ENCODE data around the gene NPDC1. TPM values are rescaled to one million over a fixed set of nuclear protein-coding genes. Genes with fewer than 3 reads are reported as not detected.
A peak's percentile ranks its signal among the peaks of the same experiment; 100 is the strongest.

NPDC1 gene
- total and polyA plus RNA-seq, 11 donors: 38.4 to 114 (median 55.1) TPM

GRCh38 chr9:137065336-137065967 lies 19.5 kb upstream of the NPDC1 start:
- WGBS, 4 donors: 94 to 96% (median 95%) methylated on average over 18 to 23 of the region's 23 CpGs
- Histone ChIP-seq H3K27ac (no peak overlapping the region), H3K27me3 (peaks cover 0 to 14% (median 5%) of the 10 kb centered on the region in 9 donors), H3K4me3 (no peak overlapping the region), H3K4me1 (peaks cover 0 to 21% (median 4%) of the 10 kb centered on the region in 12 donors), H3K9me3 (no peaks in the 10 kb centered on the region), H3K36me3 (no peaks in the 10 kb centered on the region)
- ATAC-seq (no peak), DNase-seq (no peak)
- intact Hi-C loops (cut with DNase I): loop anchor here in 4 of 10 donors (2.0 to 10.0 kb wide), 4 partner anchors 17 to 281 kb away; partner anchors contain the start of gene NPDC1 (in 1 of the 4)
- TF ChIP-seq POLR2A (IDR thresholded peaks at IDR 0.05): no peak
- no peak for TF ChIP-seq CTCF (IDR thresholded peaks at IDR 0.05)

DNA sequence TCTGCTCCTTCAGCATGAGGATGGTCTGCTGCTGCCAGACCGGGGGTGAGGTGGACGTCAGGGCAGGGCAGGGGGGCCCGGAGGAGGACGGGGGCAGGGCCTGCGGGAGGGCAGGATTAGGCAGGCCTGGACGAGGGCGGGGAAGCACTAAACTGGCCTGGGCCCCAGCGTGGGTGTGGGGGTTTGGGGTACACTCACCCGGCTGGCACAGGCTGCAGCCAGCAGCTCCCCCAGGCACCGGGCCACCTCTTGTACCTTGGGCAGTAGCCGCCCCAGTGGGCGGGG lies 18.8 kb upstream of the NPDC1 start:
- intact Hi-C loops (cut with DNase I): loop anchor here in 6 of 10 donors (1.0 to 10.0 kb wide), 5 partner anchors 16 to 280 kb away; partner anchors contain the start of gene NPDC1 (in 4 of the 6)
- peaks cover 0 to 15% (median 4%) of the 10 kb centered on the region in 12 donors for H3K4me1 ChIP-seq
- 84 to 93% (median 92%) methylated on average over 8 to 12 of the region's 12 CpGs for WGBS, 4 donors
- no peak overlapping the region for H3K4me3 ChIP-seq
- no peak overlapping the region for H3K27ac ChIP-seq
- DNase-seq (no peak), ATAC-seq (no peak)
- no peaks in the 10 kb centered on the region for H3K9me3 ChIP-seq
- no peak for TF ChIP-seq POLR2A (IDR thresholded peaks at IDR 0.05)
- TF ChIP-seq CTCF (IDR thresholded peaks at IDR 0.05): no peak
- H3K36me3 ChIP-seq: no peaks in the 10 kb centered on the region
- H3K27me3 ChIP-seq: peaks cover 0 to 14% (median 5%) of the 10 kb centered on the region in 9 donors

GRCh38 chr9:137064027-137064879 lies 18.3 kb upstream of the NPDC1 start:
- Histone ChIP-seq H3K4me3 (no peak overlapping the region), H3K27ac (no peak overlapping the region), H3K27me3 (peaks cover 0 to 9% (median 1%) of the 10 kb centered on the region in 9 donors), H3K4me1 (peaks cover 0 to 10% (median 3%) of the 10 kb centered on the region in 12 donors), H3K36me3 (no peaks in the 10 kb centered on the region), H3K9me3 (no peaks in the 10 kb centered on the region)
- TF ChIP-seq POLR2A (IDR thresholded peaks at IDR 0.05) (no peak), CTCF (IDR thresholded peaks at IDR 0.05) (peak; percentile 87 to 99 (median 94))
- 41 to 57% (median 51%) methylated on average over 34 to 55 of the region's 55 CpGs for WGBS, 4 donors
- intact Hi-C loops (cut with DNase I): loop anchor here in 6 of 10 donors (1.0 to 10.0 kb wide), 4 partner anchors 15 to 279 kb away; partner anchors contain the start of gene NPDC1 (in 4 of the 6)
- ATAC-seq (peak; percentile 31 to 65 (median 62)), DNase-seq (peak; percentile 55 to 87 (median 73))
